HG03108 (cell line): ENCODE data around the gene DAPK2.

ENCODE experiments used
- ATAC-seq: cut with Tn5 transposase; IDR thresholded peaks from one replicate; pipeline ENCODE4 v1.9.1; 2021; ENCODE audit warnings: moderate library complexity; ENCODE audit not compliant: unreplicated experiment

DAPK2 gene

GRCh38 chr15:63918317-63918672 is 128.0 kb downstream of the DAPK2 start:
- ATAC-seq, result no peak

- ATAC-seq, result no peak
These were observed 128.5 kb downstream of the DAPK2 start for GRCh38 chr15:63917588-63918316.

GRCh38 chr15:63915873-63916771 is 130.2 kb downstream of the DAPK2 start:
- ATAC-seq, result no peak

- ATAC-seq, result no peak
These were observed 130.9 kb downstream of the DAPK2 start for GRCh38 chr15:63915209-63915872.

- no peak for ATAC-seq
These were observed 132.4 kb downstream of the DAPK2 start for GRCh38 chr15:63913786-63914315.

- ATAC-seq, result no peak
These were observed 132.9 kb downstream of the DAPK2 start for GRCh38 chr15:63913336-63913735.

- no peak for ATAC-seq
These were observed 134.1 kb downstream of the DAPK2 start for GRCh38 chr15:63912061-63912615.

- ATAC-seq, result no peak
These were observed 135.1 kb downstream of the DAPK2 start for GRCh38 chr15:63911160-63911559.

- ATAC-seq, result no peak
These were observed 136.4 kb downstream of the DAPK2 start for GRCh38 chr15:63909819-63910437.

GRCh38 chr15:63908991-63909390 is 137.3 kb downstream of the DAPK2 start:
- ATAC-seq, result no peak

- ATAC-seq, result no peak
These were observed 138.0 kb downstream of the DAPK2 start for GRCh38 chr15:63908281-63908680.

GRCh38 chr15:63907521-63907920 is 138.8 kb downstream of the DAPK2 start:
- ATAC-seq, result no peak

- ATAC-seq, result no peak
These were observed 140.1 kb downstream of the DAPK2 start for GRCh38 chr15:63906266-63906584.

GRCh38 chr15:63905558-63906265 is 140.6 kb downstream of the DAPK2 start:
- no peak for ATAC-seq

- no peak for ATAC-seq
These were observed 141.2 kb downstream of the DAPK2 start for GRCh38 chr15:63905131-63905530.

GRCh38 chr15:63904042-63904441 is 142.2 kb downstream of the DAPK2 start:
- ATAC-seq, result no peak

- ATAC-seq, result no peak
These were observed 143.6 kb downstream of the DAPK2 start for GRCh38 chr15:63902671-63903035.

GRCh38 chr15:63901912-63902670 is 144.2 kb downstream of the DAPK2 start:
- no peak for ATAC-seq

GRCh38 chr15:63900306-63900705 is 146.0 kb downstream of the DAPK2 start:
- ATAC-seq, result no peak
